Skeletal muscle tissue (tissue), 4 donors: ENCODE measurements around the gene WFDC10A. TPM values are rescaled to one million over a fixed set of nuclear protein-coding genes. Genes with fewer than 3 reads are reported as not detected.
"Not testable (repeated sequence)": the region's sequence is repeated elsewhere in the genome, so short reads cannot be mapped to it uniquely, and the experiment has no call there.

Experiments
- H3K27ac ChIP-seq: one replicate; pipeline ENCODE4 v1.7.0; 2013; ENCODE audit warnings: mild to moderate bottlenecking, low read depth, low read length, inconsistent platforms
- H3K27me3 ChIP-seq, 3 donors: one replicate each; pipeline ENCODE4 v1.7.0; 2013; ENCODE audit warnings: low read length in 3 of 3; ENCODE audit not compliant: control insufficient read depth in 3 of 3, insufficient read depth in 3 of 3
- H3K36me3 ChIP-seq, 3 donors: one replicate each; pipeline ENCODE4 v1.7.0; 2013; ENCODE audit warnings: low read length in 3 of 3; ENCODE audit not compliant: control insufficient read depth in 3 of 3, insufficient read depth in 3 of 3
- H3K4me1 ChIP-seq, 3 donors: one replicate each; pipeline ENCODE4 v1.7.0; 2013; ENCODE audit warnings: low read length in 3 of 3, mild to moderate bottlenecking in 3 of 3; ENCODE audit not compliant: control insufficient read depth in 3 of 3, insufficient read depth in 3 of 3
- H3K4me3 ChIP-seq, 3 donors: one replicate each; pipeline ENCODE4 v1.7.0; 2013; ENCODE audit warnings: low read length in 3 of 3
- H3K9ac ChIP-seq, 3 donors: one replicate each; pipeline ENCODE4 v1.7.0; 2013; ENCODE audit warnings: low read length in 3 of 3, mild to moderate bottlenecking in 3 of 3, moderate library complexity in 2 of 3, low read depth in 1 of 3
- H3K9me3 ChIP-seq, 3 donors: one replicate each; pipeline ENCODE4 v1.7.0; 2013; ENCODE audit warnings: low read length in 3 of 3; ENCODE audit not compliant: control insufficient read depth in 3 of 3
- total RNA-seq: library from RNA; depleted of rRNA; stranded (reverse); fragments of >200 nt; gene quantifications from one replicate; pipeline ENCODE4 v1.2.3, GENCODE V29; 2014
- donor health status: Osteomylitis.

The WFDC10A gene
- total RNA-seq: not detected

- Histone ChIP-seq H3K4me1 (no peaks in the 10 kb centered on the region), H3K27me3 (peaks cover 0 to 9% (median 0%) of the 10 kb centered on the region in 3 donors), H3K36me3 (no peaks in the 10 kb centered on the region), H3K9ac (no peak within 1 kb of the TSS), H3K9me3 (peaks cover 0 to 2% (median 0%) of the 10 kb centered on the region in 3 donors), H3K27ac (no peak within 1 kb of the TSS), H3K4me3 (no peak within 1 kb of the TSS)
Measured at GRCh38 chr20:45629496-45630100, at the start of gene WFDC10A. WFDC10A (plus strand) TSS chr20:45629739; CDS start chr20:45629814, 75 bp downstream.

- H3K4me3 ChIP-seq: no peak overlapping the region
- no peak overlapping the region for H3K27ac ChIP-seq
- peaks cover 0 to 14% (median 8%) of the 10 kb centered on the region in 3 donors for H3K27me3 ChIP-seq
- no peaks in the 10 kb centered on the region for H3K4me1 ChIP-seq
- no peak overlapping the region for H3K9ac ChIP-seq
- no peaks in the 10 kb centered on the region for H3K36me3 ChIP-seq
- H3K9me3 ChIP-seq: no peaks in the 10 kb centered on the region
Measured at GRCh38 chr20:45581702-45582101, 47.8 kb upstream of the WFDC10A start.

GRCh38 chr20:45583502-45583901, 46.0 kb upstream of the WFDC10A start:
- Histone ChIP-seq H3K9ac (no peak overlapping the region), H3K4me3 (no peak overlapping the region), H3K27ac (no peak overlapping the region), H3K36me3 (no peaks in the 10 kb centered on the region), H3K4me1 (no peaks in the 10 kb centered on the region), H3K9me3 (no peaks in the 10 kb centered on the region), H3K27me3 (peaks cover 0 to 14% (median 8%) of the 10 kb centered on the region in 3 donors)

GRCh38 chr20:45584294-45584693, 45.2 kb upstream of the WFDC10A start:
- H3K9me3 ChIP-seq, H3K4me3 ChIP-seq, H3K9ac ChIP-seq, H3K36me3 ChIP-seq, H3K27ac ChIP-seq, H3K27me3 ChIP-seq, H3K4me1 ChIP-seq: not testable (repeated sequence)

GRCh38 chr20:45585986-45586385, 43.6 kb upstream of the WFDC10A start:
- H3K4me1 ChIP-seq, H3K9ac ChIP-seq, H3K27me3 ChIP-seq, H3K36me3 ChIP-seq, H3K9me3 ChIP-seq, H3K4me3 ChIP-seq, H3K27ac ChIP-seq: not testable (repeated sequence)

GRCh38 chr20:45588800-45589199, 40.7 kb upstream of the WFDC10A start:
- Histone ChIP-seq H3K9me3 (no peaks in the 10 kb centered on the region), H3K36me3 (no peaks in the 10 kb centered on the region), H3K4me1 (no peaks in the 10 kb centered on the region), H3K9ac (no peak overlapping the region), H3K4me3 (no peak overlapping the region), H3K27me3 (no peaks in the 10 kb centered on the region), H3K27ac (no peak overlapping the region)

- Histone ChIP-seq H3K36me3 (no peaks in the 10 kb centered on the region), H3K9ac (no peak overlapping the region), H3K4me1 (no peaks in the 10 kb centered on the region), H3K27ac (no peak overlapping the region), H3K9me3 (no peaks in the 10 kb centered on the region), H3K4me3 (no peak overlapping the region), H3K27me3 (no peaks in the 10 kb centered on the region)
Measured at GRCh38 chr20:45589725-45590124, 39.8 kb upstream of the WFDC10A start.

- no peaks in the 10 kb centered on the region for H3K4me1 ChIP-seq
- H3K36me3 ChIP-seq: no peaks in the 10 kb centered on the region
- no peak overlapping the region for H3K4me3 ChIP-seq
- no peaks in the 10 kb centered on the region for H3K9me3 ChIP-seq
- no peak overlapping the region for H3K9ac ChIP-seq
- H3K27ac ChIP-seq: no peak overlapping the region
- H3K27me3 ChIP-seq: peaks cover 0 to 1% (median 0%) of the 10 kb centered on the region in 3 donors
Measured at GRCh38 chr20:45592574-45593189, 36.9 kb upstream of the WFDC10A start.

GRCh38 chr20:45593498-45593897, 36.0 kb upstream of the WFDC10A start:
- Histone ChIP-seq H3K27ac (no peak overlapping the region), H3K4me1 (no peaks in the 10 kb centered on the region), H3K9me3 (no peaks in the 10 kb centered on the region), H3K27me3 (peaks cover 0 to 6% (median 0%) of the 10 kb centered on the region in 3 donors), H3K9ac (no peak overlapping the region), H3K4me3 (no peak overlapping the region), H3K36me3 (no peaks in the 10 kb centered on the region)

- Histone ChIP-seq H3K4me1 (no peaks in the 10 kb centered on the region), H3K36me3 (no peaks in the 10 kb centered on the region), H3K27ac (no peak overlapping the region), H3K9me3 (no peaks in the 10 kb centered on the region), H3K27me3 (peaks cover 0 to 8% (median 0%) of the 10 kb centered on the region in 3 donors), H3K4me3 (no peak overlapping the region), H3K9ac (no peak overlapping the region)
Measured at GRCh38 chr20:45595235-45595634, 34.3 kb upstream of the WFDC10A start.
